NCI-H2081 treated with DMSO at 0.1 percent for 48 hours (cell line): ENCODE measurements around the gene FOXD4L3.
"Not testable (repeated sequence)": the region's sequence is repeated elsewhere in the genome, so short reads cannot be mapped to it uniquely, and the experiment has no call there.

ENCODE experiments used
- DNase-seq: peaks from one replicate; lab custom pipeline; 2025; lab: John Stamatoyannopoulos, UW

The FOXD4L3 gene

DNA sequence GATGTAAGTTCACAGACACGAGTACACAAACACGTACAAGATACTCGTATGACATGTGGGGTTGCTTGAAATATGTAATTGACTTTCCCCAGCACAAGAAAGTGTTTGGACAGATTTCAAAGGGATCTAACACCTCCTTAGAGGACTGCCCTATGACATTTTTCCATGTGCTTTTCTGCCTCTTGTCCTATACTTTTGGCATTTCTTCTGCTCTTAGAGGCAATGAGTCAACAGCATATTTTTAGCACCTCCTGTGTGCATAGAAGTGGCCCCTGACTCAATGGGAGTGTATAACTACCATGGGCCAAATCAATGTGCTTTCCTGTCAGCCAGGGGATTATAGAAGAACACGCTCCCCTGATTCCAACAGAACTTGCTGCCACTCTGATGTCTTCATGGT lies 49.0 kb downstream of the FOXD4L3 start:
- DNase-seq, result not testable (repeated sequence)
